GM21515 (cell line): Measurements from ENCODE around the gene NOSTRIN.
"Not testable (repeated sequence)": the region's sequence is repeated elsewhere in the genome, so short reads cannot be mapped to it uniquely, and the experiment has no call there.

Experiments
- ATAC-seq: cut with Tn5 transposase; IDR thresholded peaks from one replicate; pipeline ENCODE4 v1.9.1; 2021; ENCODE audit not compliant: unreplicated experiment

The NOSTRIN gene

DNA sequence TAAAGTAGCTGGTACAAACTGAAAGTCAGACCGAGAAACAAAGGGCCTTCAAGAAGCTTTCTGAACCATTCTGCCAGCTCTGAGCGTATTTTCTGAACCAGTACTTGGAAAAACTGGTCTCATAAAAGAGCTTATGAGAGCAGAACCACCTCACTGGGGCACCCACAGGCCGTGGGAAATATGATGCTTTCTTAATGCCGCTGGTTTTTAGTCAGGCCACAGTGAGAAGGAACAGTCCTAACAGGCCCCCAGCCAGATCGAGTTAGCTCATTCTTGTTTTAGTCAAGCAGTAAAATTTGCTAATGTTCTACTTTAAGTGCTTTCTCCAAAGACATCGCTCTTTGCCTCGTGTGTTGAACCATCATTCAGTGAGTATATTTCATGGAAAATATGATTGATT lies 12.7 kb upstream of the NOSTRIN start:
- no peak for ATAC-seq

DNA sequence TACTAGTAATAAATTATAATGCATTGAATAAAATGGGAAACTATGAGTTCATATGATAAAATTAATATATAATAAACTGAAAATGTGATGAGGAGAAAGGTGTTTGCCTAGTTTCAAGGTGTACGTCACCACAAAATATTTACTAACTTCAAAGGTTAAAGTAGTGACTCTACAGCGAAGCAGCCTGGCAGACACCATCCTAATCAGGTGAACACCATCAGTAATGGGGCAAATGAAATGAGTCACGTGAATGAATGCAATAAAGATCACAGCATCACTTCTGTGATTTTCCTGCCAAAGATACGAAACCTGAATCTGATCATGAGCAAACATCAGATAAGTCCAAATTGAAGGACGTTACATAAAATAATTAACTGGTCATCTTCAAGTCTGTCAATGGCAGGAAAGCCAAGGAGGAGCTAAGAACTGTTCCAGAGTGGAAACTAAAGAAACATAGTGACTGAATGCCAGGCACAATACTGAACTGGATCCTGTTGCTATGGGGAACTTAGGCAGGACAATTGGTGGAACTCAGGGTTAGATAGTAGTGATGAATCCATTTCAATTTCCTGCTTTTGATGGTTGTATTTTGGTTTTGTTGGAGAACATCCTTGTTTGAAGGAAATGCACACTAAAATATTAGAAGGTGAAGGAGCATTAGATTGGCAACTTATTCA lies 12.1 kb upstream of the NOSTRIN start:
- no peak for ATAC-seq

DNA sequence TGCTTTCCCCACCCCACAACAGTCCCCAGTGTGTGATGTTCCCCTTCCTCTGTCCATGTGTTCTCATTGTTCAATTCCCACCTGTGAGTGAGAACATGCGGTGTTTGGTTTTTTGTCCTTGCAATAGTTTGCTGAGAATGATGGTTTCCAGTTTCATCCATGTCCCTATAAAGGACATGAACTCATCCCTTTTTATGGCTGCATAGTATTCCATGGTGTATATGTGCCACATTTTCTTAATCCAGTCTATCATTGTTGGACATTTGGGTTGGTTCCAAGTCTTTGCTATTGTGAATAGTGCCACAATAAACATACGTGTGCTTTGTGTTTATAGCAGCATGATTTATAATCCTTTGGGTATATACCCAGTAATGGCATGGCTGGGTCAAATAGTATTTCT lies 11.3 kb upstream of the NOSTRIN start:
- ATAC-seq = not testable (repeated sequence)

DNA sequence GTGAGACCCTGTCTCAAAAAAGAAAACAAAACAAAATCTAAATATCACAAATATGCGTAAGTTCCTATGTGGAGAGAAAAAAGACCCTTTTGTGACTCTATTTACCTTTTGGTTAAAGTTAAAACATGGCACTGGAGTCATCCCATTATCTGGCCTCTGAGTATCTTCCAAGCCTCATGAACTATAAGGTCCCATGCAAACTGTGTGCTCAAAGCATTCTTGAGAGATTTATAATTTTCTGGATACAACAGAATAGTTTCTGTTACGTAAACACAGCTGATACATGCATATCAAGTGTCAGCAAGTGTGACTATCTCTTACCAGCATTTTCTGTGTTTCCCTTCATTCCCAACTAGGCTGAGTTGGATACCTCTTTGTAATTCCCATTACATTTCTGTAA lies 8.8 kb upstream of the NOSTRIN start:
- ATAC-seq = no peak

DNA sequence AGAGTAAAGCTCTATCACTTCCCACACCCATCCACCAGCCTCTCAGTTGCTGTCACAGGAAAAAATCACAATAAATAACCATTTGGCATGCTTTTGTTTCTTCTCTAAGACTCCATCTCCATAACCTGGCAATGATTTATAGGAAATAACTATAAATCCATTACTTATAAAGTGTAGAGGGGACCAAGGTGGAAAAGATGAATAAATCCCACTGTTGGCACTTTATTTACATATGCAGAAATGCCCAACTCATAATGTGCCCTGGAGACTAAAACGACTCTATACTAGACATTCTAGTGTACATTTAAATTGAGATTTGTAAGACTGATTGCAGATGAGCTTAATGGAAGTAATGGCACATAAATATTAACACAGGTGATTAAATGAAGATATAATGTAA lies 7.5 kb upstream of the NOSTRIN start:
- no peak for ATAC-seq

DNA sequence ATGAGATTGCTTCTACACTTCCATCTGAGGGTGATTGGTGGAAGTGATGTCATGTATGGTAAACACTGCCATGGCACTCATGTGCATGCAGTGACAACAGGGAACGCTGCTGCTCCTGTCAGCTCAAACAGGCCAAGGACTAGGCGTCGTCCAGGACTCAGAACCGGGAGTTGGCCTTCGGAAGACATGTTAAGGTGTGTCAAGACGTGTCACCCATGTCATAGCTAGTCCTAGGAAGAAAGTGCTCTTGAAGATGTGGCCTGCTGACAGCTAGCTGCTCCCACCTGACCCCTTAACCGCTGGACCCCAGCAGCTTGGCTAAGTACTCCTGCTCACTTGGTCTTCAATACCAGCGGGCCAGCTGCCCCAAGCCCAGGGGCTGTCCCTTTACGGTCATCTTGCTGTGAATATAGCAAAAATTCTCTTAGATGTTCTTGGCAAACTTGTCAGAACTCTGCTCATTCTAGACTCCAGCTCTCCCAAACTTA lies 6.3 kb upstream of the NOSTRIN start:
- no peak for ATAC-seq

DNA sequence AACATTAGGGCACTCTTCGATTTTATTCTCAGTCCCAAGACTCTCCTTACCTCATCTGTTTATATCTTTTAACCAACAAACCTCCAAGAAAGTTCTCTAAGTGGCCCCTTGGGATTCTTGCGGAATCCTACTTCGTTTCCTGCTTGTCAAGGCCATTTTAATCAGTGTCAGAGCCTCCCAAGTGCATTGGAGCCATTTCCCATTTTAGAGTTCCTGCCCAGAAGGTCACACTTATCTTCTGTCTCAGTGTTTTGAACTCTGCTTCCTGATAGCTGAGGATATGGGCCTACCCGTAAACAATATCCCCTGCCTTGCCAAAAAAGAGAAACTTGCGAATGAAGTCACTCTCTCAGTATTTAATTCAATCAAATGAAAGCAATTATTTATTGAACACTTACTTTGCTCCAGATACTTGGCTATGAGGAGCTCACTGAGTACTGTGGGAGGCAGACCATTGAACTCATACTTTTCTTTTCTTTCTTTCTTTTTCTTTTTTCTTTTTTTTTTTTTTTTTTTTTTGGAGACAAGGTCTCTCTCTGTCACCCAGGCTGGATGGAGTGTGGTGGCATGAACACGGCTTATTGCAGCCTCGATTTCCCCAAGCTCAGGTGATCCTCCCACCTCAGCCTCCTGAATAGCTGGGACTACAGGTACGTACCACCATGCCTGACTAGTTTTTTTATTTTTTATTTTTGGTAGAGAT lies 5.7 kb upstream of the NOSTRIN start:
- no peak for ATAC-seq

DNA sequence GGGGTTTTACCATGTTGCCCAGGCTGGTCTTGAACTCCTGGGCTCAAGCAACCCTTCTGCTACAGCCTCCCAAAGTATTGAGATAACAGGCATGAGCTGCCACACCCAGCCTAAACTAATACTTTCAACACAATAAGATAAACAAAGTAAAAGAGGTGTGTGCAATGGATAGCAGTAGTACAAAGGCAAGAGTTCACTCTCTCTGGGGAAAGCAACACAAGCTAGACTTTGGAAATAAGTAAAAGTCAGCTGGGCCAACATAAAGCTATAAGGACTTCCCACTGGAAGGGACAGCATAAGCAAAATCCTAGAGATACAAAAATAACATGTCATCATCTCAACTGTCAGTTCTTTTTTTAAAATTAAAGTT lies 5.2 kb upstream of the NOSTRIN start:
- no peak for ATAC-seq

DNA sequence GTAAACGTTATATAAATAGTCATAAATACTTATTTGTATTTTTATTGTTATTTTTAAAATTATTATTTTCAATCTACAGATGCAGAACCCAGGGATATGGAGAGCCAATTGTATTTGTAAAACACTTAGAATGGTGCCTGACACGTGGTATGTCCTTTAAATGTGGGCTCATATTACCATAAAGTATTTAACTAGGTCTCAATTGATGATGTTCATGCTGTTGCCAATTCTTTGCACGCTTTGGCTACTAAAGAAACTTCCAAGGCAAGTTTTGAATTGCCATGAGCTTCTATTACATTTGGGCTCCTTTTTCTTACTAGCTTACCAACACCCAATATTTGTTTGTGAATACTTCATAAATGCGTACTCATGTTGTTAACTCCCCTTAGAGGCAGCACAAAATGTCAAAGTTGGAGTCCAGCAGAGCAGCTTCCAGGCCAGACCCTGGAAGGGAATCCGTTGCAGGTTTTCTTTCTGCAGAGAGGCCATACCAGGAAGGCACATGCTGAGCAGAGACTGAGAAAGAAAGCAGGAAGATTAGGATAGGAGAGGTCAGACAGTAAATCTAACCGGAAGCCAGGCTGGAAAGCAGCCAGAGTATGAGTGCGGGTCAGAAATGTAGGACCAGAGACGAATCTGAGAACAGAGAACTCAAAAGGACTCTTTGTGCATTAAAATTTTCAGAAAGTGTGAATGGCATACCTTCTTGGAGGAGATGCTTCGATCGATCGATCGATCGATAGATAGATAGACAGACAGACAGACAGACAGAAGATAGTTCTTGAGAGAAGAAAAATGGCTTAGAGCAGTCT lies 4.2 kb upstream of the NOSTRIN start:
- ATAC-seq = no peak

DNA sequence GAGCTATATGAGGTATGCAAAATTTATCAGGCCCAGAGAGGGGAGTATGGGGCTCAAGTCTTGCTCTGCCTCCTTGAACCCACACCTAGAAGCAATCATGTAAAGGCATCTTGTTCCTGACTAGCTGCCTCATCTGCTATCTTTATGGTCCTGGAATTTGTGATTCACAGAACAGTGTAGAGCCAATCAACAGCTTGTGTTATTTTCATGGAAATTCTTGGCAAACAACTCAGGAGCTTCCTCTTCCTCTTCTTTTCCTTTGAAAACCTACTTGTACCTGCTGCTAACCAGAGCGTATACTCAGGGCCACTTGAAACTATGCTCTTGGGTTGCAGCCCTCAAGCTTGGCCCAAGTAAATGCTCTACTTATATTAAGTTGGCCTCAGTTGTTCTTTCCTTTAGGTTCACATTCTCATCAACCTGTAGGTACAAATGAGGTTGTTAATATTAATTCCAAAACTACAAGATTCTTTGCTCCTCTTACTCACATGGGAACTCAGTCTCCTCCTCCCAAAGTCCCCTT lies 3.5 kb upstream of the NOSTRIN start:
- ATAC-seq = no peak

DNA sequence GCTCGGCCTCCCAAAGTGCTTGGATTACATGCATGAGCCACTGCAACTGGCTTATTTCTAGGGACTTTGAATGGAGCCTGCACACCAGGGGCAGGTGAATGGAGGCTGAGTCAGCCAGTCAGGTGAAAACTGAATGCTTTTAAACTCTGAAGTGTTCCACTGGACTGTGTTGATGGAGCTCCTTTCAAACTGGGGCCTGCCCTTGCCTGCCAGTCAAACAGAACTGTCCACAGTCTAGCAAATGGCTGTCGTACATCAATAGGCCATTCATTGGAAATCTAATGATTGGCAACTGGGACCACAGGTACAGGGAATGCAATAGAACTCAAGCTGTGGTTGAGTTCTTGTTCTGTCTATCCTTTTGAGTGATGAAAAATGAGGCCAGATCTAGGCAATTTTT lies 966 bp upstream of the NOSTRIN start:
- no peak for ATAC-seq

DNA sequence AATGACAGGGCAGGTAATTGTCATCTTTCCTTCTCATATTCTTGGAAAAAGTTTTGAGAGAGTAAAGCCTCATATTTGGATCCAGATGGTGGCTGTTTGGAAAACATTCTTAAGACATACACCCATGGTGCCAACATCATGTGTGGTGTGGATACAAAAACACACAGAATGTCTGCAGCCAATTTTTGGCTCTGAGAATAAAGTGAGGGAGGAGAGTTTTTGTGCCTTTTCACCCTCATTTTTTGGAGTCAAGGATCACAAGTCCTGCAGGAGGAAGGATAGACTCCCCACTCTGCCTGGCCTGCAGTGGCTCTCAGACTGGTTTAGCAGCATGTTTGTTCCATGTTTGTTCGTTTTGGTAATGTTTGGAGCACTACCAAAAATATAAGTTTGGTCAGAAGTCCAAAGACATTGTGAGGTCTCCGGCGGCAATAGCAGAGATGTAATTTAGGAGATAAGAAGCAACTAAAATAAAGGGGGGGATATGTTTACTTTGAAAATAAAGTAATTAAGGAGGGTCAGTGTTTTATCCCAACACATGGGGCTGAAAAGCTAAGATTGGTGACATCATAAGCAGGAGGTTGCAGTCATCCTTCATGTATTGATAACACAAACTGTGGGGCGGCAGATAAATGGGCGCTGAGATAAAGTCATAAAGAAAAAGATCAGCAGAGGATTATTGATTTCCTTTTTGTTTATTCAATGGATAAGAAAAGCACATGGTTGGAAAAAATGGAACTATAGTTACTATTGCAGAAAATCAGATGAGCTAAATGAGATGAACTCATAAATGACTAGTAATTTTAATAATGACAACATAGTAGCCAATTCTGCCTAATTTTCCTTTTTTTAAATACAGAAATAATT lies 655 bp downstream of the NOSTRIN start:
- no peak for ATAC-seq

DNA sequence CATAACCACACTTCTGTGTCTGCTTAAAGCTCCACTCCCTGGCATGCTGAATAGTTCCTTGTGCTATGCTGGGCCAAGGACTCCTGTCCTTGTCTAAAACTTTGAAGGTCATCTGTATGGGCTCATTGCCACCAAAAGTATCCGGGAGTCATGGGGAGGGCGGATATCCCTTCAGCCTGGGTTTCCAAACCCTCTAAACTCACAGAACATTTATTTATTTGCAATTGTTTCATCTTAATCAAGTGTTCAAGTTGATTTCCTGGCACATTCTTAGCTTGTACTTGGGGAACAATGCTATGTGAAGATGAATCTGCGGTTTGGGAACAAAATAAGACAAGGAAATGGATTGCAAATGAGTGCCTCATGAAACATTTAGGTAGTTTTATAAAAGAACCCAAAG lies 1.8 kb downstream of the NOSTRIN start:
- ATAC-seq = no peak

DNA sequence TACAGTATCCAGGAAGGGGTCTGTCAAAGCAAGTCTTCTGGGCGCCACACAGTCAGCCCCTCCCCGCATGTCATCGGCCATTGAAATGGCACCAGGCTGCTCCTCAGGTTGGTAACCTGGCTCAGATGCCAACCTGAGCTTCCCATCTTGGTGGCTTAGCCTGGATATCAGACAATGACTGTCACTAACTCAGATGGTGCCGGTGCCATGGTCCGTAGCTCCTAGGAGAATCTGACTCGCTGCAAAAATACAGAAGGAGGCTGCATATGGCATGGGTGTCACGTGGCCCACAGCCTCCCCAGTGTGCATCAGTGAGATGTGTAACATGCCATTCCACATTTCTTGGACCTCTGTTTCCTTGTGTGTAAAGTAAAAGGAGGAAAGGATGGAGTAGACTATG lies 3.2 kb downstream of the NOSTRIN start:
- ATAC-seq = no peak

DNA sequence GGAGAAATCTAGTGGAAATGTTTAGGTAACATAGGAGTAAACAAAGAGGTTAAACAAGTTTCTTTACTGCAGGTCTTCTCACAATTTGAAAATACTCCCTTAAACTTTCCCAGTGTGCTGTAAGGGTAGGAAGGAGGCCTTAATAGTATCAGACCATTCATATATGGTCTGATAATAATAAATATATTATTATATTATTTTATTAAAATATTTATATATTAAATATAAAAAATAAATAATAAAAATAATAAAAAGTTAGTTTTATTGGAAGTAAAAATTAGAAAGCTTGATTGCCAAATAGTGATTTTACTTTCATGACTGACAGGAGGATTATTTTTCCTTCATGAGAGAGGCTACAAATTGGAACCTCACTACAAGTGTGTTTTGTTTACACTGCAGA lies 7.1 kb downstream of the NOSTRIN start:
- no peak for ATAC-seq

DNA sequence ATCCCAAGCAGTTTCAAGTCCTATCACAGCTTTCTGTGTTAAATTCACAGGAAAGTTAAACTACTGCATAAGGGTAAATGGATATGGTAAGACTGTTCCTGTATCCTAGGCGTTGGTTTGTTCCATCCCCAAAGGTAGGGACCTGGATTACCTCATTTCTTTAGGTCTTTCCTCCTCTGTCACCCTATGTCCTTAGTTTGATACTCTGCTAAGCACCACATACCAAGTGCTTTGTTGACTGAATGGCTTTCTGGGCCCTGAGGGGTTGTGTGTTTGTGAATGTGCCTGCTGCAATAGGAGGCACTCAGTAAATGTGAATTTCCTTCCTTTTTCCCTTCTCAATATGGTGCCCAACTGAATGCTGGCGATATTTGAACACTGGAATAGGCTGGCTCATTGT lies 7.8 kb downstream of the NOSTRIN start:
- no peak for ATAC-seq

DNA sequence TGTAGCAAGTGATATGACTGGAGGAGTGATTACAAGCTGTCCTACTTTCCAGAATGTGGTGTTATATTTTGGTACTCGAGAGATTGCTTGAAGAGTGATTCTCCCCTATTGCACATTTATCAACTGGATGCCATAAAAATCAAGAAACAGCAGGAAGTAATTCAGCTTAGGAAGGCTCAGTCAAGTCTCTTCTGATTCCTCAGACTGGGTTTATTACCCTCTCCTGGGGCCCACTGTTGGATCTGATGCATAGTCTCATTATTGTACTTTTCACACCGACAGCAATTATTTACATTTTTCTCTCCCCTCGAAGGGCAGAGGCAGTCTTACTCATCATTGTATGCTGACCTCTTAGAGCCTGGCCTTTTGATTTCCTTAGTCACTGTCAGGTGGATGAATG lies 9.3 kb downstream of the NOSTRIN start:
- no peak for ATAC-seq

DNA sequence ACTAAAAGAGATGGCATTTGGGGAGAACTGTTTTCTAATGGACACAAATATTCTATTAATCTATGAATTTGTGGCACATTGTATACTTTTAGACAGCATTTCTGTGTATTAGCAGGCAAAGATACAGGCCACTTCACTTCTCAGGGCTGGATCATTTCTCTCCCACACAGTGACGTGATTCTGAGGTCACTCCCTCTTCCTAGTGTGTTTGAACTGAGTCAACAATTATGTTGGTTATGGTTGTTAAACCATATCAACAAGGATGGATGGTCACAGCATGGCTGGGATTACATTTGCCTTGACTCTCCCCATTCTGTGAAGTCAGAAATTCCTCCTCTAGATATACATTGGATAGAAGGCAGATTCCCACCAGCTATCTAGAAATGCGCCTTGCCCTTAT lies 11.6 kb downstream of the NOSTRIN start:
- ATAC-seq = no peak

DNA sequence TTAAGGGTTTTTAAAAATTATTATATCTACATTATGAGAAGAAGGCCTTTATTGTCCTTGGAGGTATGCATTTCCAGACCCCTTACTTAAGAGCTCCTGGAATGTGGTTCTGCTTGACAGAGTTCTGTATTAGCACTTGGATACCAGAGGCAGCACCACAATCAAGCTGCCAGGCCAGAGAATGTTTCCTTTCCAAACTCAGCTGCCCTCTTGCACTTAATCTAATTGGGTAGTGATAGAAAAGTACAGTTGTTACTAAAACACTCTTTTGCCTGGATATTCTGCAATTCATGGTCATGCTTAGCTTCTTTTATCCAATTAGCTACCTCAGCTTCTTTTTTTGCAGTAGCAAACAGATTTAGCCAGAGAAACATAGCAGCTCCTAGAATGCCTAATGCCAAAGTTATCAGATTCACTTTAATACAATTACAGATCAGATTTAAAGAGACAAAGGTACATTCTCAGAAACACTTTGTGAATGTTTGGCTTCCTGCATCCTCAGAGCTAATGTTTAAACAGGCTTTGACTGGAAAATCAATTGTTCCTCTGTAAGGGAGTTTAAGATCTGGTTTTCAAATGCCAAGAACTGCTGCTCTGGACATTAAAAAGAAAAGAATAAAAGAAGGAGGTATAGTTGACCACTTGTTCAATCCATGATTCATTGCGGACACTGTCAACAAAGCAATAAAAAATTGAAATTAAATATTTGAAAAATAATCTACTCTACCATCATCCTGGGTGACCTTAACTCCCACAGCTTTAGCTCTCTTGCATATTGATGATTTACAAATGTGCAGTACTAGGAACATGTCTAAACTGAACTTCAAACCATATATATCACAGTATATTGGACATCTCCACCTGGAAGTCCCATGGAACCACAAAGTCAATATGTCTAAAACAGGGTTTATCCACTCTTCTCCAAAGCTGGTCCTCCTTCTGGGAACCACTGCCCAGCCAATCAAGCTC lies 12.8 kb downstream of the NOSTRIN start:
- ATAC-seq = no peak

DNA sequence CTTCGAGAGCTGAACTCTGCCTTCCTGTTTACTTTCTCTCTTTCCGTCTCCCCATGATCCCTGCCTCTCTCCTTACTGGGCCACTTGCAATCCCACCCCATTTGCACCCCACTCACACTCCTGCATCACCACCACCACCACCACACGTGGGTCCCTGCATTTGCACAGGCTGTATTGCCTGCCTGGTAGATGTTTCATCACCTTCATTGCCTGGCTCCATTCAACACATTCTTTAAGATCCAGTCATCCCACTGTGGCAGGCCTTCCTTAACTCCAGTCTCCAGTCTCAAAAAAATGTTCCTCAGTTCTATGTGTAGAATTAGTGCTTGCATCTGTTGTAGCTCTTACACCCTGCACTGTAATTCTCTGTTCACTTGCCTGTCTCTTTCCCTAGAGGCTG lies 13.9 kb downstream of the NOSTRIN start:
- no peak for ATAC-seq
